Ovary (tissue), 3 donors: ENCODE results near the gene CSTPP1.

ENCODE experiments used
- CTCF ChIP-seq, 3 donors: fragments of 450-650 bp in 2 of 3; fragments of 200-600 bp in 1 of 3; IDR thresholded peaks; one replicate each; pipeline versions ENCODE4 v1.5.1 to v1.8.0; 2016 to 2022; ENCODE audit warnings: antibody characterized with exemption in 3 of 3, mild to moderate bottlenecking in 1 of 3
- POLR2A ChIP-seq: fragments of 450-650 bp; IDR thresholded peaks from one replicate; pipeline ENCODE4 v1.6.1; 2017; ENCODE audit warnings: antibody characterized with exemption, mild to moderate bottlenecking, moderate library complexity
- donor health status: DM: no; HTN: no; CAD: no.

- TF ChIP-seq CTCF (IDR thresholded peaks at IDR 0.05) (no peak), POLR2A (no peak)
Observed at GRCh38 chr11:47181271-47181670, 244.7 kb downstream of the CSTPP1 start.
